GM04503 (cell line): ENCODE results near the gene SORCS3.

ENCODE experiments used
- DNase-seq: peaks from one replicate; pipeline ENCODE4 v3.0.0-alpha.2; 2012; ENCODE audit warnings: low read depth

SORCS3 gene

DNA sequence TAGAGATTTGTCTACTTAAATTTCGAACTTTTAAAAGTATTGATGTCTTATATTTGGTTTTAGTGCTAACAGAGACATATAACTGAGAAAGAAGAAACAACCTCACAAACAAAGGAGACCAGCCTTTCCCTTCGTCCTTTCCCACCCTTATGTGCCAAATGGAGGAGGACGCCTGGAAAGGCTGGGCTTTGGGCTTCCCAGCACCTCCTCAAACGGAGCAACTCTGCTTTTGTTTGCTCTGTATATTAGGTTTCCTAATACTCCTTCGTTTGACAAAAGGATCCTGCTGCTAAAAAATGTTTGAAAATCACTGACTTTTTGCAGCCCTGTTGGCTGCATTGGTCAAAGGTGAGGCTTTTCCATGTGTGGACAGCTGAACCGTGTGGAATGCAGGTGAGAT lies 471.8 kb downstream of the SORCS3 start:
- DNase-seq = no peak

DNA sequence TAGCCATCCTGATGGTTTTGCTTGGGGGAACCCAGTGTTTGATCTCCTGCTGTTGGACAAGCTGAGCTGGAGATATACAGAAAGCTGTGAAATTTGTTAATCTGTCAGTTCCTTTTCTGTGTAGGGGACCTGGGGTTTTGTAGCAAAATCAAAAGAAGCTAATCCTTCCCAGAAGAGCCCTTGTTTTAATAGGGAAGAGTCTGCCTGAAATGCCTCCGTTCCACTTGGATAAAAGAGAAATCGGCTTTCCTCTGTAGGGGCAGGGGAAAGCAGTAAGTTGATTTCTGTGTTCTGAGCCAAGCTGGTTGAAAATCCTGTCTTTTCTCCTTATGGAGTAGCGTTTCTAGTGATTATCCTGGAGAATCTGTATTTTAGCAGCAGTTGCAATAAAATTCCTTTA lies 472.6 kb downstream of the SORCS3 start:
- no peak for DNase-seq

DNA sequence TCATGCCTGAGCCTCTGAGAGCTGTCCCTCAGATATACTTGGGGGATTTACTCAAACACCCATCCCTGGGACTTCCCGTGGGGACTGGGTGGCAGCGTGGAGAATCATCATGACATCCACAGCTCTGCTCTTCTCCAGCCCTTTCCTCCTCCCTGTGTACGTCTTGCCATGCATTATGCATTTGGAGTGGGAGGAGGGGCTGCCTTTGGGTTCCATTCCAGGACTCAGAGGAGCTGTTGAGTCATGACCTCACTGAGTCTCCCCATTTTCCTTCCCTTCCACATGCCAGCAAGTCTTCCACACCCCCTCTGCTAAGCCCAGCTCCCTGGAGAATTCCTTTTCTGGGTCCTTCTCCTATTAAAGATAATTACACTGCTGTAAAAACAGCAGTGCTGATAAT lies 480.7 kb downstream of the SORCS3 start:
- DNase-seq = no peak

DNA sequence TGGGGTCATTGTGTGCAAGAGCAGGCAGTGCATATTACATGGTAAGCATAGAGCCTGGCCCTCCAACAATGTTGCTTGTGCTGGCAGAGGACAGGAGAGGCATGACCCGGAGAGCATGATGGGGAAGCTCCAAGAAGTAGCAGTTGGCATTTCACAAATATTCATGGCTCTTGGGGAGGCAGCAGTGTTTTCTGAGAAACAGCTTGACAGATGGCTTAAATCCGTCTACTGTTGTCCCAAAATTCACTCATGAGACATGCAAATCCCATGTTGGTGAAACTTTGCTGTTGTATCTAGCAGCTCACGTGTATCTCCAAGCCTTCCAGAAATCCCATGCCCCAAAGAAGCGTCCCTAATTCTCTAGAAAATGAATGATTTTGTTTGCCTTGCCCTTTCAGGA lies 487.0 kb downstream of the SORCS3 start:
- DNase-seq = no peak

DNA sequence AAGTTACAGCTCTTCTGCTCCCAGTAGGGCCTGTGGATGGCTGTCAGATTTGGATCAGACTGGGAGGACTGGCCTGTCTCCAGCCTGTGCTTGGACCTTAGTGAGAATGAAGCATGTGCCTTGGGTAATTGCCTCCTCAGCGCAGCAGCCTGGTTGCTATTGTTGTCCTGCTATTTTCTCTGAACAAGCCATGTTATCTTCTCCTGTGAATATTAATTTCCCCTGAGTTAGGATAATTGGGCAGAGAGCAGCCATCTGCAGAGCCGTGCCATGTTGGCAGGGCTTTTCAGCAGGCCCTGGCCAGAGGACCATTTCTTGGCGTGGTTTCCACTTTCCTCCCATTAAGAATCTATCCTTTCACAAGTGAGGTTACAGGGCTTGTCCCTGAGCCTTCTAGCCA lies 497.3 kb downstream of the SORCS3 start:
- no peak for DNase-seq

DNA sequence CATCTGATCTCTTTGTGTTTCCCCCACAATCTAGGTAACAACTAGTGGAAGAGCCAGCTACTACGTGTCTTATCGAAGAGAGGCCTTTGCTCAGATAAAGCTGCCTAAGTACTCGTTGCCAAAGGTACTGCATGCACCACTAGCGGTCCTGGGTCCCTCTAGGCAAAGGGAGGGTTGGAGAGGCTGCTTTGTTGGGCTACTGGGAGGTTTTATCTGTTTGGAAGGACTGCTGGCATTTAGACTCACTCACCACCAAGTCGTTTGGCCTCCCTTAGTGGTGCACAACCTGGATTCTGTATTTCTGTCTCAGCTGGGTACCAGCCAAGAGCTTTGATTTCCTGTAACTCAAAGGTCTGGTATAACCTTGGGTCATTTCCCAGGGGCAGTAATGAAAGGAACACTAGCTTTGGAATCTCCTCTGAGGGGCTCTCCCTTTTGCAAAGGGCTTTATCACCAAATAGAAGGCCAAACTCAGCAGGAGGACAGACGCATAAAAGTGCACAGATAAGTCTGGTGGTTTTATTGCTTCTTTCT lies 498.3 kb downstream of the SORCS3 start:
- DNase-seq = no peak

DNA sequence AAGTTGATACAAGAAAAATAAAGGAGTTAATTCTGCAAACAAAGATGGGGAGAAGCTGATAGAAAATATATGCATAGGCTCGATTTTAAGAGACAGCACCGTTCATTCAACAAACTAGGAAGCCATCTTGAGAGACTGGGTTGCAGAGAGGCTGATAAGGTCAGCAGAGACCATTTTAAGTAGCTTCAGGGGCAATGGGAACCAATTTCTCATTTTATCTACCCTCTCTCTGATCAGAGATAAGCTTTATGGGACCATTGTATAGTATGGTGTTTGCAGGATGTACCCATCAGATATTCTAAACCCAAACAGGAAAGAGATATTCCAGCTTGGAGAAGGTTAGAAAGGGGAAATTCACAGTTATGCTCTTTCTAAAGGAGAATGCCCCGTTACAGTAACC lies 499.5 kb downstream of the SORCS3 start:
- DNase-seq = no peak

DNA sequence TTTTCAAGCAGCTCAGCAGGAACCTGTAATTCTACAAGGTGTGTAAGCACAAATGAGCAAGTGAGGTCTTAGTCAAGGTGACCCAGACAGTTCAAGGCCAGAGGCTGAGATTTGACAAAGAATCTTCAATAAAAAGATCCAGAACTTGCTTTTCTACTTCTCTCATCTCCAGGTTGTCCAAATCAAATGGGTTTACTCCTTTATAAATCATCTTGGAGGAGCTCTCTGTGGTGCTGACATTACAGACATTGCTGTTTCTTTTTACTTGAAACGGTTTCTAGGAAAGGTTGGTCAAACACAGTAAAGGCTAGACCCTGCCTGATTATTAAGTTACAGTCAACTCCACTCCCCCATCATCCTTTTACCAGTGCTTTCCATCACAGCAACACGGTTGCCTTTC lies 504.6 kb downstream of the SORCS3 start:
- no peak for DNase-seq

DNA sequence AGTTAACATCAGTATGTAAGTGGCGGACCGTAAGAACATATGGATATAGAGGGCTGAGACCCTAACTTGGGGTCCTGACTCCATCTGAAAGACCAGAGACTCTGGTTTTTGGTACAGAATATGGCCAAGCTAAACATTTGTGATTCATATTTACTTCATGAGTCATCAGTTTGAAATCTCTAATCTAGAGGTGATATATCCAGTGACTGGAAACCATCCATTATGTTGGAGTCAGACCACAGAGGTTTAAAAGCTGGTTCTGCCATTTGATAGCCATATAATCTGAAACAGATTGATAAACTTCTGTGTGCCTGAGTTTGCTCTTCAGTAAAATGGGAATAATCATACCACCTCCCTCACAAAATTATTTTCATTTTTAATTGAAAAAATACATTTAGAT lies 505.3 kb downstream of the SORCS3 start:
- DNase-seq = no peak

DNA sequence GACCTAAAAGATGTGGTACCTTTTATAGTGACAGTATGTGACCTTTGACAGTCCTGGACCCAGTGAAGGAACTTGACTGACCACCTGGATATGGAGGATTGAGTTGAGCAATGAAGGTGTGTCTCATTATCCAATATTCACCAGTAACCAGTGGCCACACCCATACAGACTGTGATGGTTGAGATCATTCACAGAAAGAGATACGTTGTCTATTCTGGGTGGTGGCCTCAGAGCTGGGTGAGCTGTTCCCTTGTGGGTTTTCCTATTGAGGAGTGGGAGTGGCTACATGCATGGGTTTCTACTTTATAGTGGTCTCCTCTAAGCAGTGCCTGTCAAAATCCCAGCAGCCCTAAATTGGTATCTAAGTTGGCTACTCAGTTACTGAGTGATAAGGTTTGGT lies 507.4 kb downstream of the SORCS3 start:
- DNase-seq = no peak

DNA sequence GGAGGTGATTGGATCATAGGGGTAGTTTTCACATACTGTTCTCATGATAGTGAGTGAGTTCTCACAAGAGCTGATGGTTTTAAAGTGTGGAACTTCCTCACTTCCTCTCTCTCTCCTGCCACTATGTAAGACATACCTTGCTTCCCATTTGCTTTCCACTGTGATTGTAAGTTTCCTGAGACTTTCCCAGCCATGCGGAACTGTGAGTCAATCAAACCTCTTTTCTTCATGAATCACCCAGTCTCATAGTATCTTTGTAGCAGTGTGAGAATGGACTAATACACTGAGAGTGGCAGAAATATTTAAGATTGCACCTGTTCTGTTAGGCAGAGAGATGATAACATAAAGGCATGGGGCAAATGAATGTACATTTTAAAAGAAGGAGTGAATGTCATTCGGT lies 507.8 kb downstream of the SORCS3 start:
- no peak for DNase-seq

DNA sequence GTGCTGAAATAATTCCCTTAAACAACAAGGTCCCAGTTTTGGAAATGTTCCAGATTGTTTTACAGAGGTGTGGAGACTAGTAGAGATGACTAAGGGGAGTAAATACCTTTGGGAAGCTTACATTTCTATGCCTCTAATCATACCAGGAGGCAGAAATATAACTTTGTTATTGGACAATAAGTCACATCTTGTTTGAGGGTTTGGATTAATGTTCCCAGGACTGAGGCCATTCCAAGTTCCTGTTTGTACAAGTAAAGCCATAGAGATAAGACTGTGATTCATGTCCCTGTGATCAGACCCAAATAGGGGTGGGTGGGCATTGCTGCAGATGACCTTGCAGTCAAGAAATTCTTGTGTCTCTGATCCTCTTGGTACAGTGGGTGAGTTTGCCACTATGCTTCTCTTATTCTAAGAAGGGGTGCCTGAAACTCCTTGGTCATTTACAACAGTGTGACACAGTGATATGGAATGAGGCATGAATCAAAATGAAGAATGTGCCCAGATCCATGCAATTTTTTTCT lies 508.3 kb downstream of the SORCS3 start:
- DNase-seq = peak; percentile 3

DNA sequence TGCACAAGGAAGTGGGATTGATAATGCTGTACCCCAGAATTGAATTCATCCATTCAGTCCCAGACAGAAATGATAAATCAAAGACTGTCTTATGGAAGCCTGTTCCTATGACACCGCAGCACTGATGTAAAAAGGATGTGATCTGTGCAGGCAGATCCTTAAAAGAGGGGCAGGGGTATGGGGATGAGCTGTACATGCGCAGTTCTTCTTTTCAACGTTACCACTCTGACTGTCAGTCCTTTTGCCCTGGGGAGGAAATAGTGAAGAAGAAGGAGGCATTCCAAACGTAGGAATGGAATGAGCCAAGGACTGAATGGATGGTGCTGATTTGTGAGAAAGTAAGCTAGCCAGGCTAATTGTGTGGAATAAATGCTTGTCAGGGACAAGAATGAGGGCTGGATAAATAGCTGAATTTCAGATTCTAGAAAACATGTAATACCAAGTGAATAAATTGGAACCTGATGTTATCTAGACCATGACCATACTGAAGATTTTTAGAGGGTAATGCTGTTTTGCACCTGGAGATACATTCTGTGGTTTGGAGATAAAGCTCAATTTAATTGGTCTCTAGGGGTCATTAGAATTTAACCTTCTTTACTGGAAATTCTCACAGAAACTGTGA lies 509.3 kb downstream of the SORCS3 start:
- DNase-seq = peak; percentile 0

DNA sequence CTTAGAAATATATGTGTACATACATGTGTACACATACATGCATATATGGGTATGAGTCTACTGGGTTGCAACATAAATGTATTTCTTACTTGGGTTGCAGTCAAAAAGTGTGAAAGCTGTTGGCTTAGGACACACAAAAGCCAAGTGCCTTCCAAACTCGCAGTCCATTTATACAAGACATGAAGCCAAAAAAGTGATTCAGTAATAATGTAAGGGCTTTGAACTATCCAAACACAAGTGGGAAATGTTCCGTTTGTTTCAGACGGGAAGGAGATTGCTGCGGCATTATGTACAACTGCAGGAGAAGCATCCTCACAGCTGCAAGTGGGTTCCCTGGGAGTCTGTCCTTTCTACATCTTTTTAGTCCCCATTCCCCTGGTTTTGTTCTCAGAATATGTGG lies 513.6 kb downstream of the SORCS3 start:
- DNase-seq = no peak

DNA sequence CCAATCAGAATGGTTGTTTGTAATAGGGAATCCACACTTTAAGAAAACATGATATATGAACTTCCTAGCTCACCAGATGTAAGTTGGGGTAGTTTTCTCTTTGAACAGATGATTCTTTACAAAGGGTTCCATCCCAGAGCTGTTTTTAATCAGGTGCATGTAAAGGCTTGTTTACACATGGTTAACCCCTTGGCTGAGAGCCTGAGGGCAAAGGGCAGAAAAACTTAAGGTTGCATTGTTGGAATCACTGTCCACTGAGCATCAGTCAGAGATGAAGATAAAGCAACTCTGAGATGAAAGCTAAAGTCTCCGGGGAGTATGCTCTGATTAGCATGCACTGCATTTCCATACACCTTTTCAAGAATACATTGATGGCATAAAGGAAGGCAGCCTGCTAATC lies 518.2 kb downstream of the SORCS3 start:
- DNase-seq = no peak

DNA sequence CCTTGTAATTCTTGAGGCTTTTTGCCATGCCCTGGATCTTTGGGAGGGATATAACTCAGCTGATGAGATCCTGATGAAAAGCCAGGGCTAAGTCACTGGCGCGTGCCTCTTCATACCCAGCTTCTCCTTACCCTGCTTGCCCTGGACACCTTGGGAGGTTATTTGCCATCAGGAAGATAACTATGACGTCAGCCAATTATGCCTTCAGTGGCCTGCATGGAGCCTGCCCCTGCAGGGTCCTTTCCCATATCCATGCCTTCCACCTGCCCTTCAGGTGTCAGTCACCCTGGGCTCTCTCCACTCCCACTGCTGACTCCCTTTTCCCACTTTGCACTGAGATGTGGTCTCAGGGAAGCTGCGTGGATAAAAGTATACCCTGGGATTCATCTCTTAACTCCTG lies 520.1 kb downstream of the SORCS3 start:
- DNase-seq = no peak

DNA sequence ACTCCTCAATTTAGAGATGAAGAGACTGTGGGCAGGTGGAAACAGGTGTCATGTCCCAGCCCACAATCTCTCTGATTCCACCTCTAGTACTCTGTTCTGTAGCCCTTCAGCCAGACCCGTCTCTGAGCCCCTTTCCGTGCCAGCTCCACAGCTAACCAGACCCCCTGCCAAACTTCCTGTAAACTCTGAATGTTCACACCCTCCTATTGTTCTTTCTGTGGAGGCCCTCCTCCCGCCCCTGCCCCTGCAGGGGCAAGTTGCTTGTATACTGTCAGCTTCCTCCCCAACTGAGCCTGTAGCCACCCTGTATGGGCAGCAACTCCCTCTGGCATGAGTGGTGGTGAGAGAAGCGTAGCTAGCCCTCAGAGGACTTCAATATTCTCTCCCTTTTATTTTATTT lies 520.7 kb downstream of the SORCS3 start:
- no peak for DNase-seq

DNA sequence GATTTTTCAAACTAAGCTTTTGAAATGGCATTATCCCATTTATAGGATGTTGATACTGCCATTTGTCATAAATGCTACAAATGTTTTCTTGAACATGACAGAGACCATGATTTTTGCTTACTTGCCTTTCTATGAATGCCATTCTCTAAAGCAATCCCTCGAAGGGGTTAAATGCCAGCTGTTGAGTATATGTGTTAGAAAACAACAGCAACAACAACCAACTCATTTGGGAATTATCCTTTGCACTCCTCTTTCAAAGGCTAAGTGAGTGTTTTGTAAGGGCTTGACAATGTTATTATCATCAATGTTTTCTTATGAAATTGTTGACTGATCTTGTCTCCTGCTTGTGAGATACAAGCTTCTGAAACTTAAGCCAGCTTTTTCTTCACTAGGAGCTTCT lies 529.4 kb downstream of the SORCS3 start:
- DNase-seq = no peak

DNA sequence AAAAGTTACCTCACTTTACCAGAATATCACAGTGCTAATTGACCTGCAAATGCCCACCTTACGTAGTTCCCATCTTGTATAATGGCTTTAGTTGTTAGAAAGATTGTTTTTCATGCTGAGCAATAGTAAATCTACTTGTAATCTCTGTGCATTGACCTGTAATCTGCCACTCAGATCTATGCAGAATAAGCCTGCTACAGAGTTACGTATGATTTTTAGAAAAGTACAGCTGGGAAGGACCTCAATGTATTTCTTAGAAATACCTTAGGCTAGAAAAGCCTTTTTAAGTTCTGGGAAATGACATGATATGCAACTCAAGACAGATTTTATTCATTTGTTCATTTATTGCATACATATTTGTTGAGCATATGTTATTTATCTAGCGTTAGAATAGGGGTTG lies 530.9 kb downstream of the SORCS3 start:
- DNase-seq = no peak

DNA sequence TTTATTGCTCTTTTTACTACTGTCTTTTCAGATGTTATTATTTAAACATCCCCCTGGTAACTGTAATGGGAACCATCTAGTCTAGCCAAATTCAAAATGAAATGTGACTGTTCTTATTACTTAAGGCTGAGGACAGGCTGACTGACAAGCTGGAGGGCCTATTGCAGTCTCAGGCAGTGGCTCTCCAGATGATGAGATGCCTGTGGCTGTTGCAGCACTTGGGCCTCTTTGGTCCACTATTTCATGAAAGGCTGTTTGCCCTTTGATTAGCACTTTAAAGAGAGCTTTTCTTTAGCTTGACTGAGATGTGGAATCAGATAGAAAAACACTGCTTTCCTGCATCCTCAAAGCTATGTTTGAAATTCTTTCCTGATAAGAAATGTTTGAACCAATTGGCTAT lies 540.5 kb downstream of the SORCS3 start:
- DNase-seq = no peak

DNA sequence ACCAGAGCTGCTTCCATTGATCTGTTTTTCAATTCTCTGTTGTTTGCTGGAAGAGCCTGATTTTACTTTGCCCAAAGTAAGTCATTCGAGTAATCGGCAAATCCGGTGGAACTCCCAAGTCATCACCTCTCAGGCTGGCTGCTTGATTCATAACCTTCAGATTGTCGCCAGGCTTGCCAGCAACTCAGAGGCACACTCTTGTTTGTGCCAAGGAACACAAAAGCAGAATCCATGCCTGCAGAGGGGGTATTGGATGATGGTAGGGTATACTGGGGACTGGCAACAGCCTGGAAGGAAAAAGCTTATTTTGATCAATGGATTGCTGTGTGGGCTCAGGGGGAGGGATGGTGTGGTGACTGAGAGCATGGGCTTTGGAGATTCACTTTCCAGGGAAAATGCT lies 542.4 kb downstream of the SORCS3 start:
- no peak for DNase-seq

DNA sequence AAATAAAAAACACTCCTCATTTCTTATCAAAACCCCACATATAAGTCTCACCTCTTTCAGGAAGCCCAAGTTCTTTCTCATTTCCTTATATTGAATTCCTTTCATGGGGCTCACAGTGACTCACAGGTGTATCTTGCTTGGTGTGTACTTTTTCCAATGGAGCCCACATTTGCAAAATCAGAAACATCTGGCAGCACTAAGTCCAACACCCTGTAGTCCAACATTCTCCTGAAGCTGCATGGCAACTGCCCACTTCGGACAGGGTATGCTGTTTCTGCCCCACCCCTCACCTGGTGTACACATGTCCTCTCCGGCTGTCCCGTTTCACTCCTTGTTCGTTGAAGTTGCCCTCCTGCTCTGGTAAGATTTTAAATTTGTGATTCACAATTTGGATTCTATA lies 544.1 kb downstream of the SORCS3 start:
- DNase-seq = no peak

DNA sequence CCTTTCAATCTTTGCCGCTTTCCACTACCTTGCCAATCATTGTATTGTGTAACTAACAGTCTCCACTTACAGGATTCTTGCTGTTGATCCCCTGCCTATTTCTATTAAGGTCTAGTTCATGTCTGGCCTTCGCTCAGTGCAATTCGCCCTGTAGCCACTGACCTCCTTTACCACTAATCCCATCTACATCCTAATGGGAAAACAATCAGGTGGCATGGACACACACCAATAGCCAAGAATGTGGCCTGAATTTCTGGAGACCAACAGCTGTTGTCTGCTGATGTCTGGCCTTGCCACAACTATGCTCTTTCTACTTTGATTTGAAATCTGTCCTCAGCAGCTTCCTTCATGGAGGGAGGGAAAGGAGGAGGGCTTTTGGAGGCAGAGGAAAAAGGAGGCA lies 546.2 kb downstream of the SORCS3 start:
- DNase-seq = no peak

DNA sequence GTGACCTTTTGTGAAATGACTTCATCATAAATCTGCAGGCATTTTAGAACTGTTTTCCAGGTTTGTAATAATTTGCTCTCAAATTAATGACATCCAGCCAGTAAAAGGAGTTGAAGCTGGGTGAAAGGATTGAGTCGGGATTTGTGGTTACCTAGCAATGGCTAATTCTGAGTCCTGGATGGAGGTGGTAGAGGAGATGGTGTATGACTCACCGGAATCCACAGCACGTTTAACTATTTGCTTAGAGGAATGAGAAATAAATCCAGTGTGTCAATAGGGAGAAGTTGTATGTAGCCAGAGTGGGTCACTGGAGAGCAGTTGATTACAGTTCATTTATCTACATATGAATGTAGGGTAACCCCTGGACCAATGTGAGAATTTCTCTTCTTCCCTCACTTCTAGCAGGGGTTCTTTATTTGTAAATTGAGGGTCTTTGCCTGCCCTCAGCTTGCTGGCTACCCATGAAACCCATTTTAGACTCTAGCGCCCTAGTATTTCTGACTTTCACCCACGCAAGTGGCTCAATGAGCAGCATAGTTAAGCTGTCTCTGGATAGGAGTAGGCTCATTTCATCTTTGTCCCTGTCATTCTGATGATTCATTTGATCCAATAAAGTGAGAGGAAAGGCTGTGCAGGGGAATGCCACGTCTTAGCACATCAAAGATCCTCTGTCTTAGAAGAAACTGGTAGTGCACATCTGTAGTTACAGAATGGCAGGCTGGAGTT lies 547.8 kb downstream of the SORCS3 start:
- DNase-seq = peak; percentile 38
